ENCODE data around the gene OR6B2. TPM values are rescaled to one million over a fixed set of nuclear protein-coding genes. Genes with fewer than 3 reads are reported as not detected.

OR6B2 gene
- total RNA-seq, 1 donor from 2014 or later = not detected

- Histone ChIP-seq H3K27me3 (ENCODE audit: control insufficient read depth, insufficient read depth, low read length) (no peaks in the 10 kb centered on the region), H3K4me3 (ENCODE audit: low read depth, low read length) (no peak overlapping the region), H3K36me3 (ENCODE audit: control insufficient read depth, insufficient read depth, low read length) (peaks cover 22% of the 10 kb centered on the region)
- FAIRE-seq (peak; percentile 70), DNase-seq (ENCODE audit: low read depth) (no peak)
- no peak for TF ChIP-seq CTCF (IDR thresholded peaks at IDR 0.05; ENCODE audit: insufficient read depth, low read length, severe bottlenecking)
Measured at GRCh38 chr2:239990966-239991365, 39.3 kb downstream of the OR6B2 start.

DNA sequence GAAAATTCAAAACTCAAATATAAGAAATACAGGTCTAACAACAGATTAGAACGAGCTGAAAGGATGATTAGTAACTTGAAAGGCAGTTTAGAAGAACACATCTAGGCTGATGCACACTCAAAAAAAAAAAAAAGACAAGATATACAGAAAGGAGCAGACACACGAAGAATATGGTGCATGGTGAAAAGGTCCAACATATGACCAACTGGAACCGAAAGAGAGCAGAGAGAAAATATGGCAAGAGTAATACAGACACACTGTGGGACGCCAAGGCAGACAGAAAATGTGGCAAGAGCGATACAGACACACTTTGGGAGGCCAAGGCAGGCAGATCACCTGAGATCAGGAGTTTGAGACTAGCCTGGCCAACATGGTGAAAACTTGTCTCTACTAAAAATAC, 44.9 kb downstream of the OR6B2 start:
- H3K4me3 ChIP-seq (ENCODE audit: low read depth, low read length) = no peak overlapping the region
- H3K27me3 ChIP-seq (ENCODE audit: control insufficient read depth, insufficient read depth, low read length) = no peaks in the 10 kb centered on the region
- peaks cover 17% of the 10 kb centered on the region for H3K36me3 ChIP-seq (ENCODE audit: control insufficient read depth, insufficient read depth, low read length)
- no peak for FAIRE-seq
- TF ChIP-seq CTCF (IDR thresholded peaks at IDR 0.05; ENCODE audit: insufficient read depth, low read length, severe bottlenecking) = no peak
- no peak for DNase-seq (ENCODE audit: low read depth)

- H3K4me3 ChIP-seq (ENCODE audit: low read depth, low read length) = no peak overlapping the region
- no peak for TF ChIP-seq CTCF (IDR thresholded peaks at IDR 0.05; ENCODE audit: insufficient read depth, low read length, severe bottlenecking)
- no peak for FAIRE-seq
- no peak for DNase-seq (ENCODE audit: low read depth)
- no peaks in the 10 kb centered on the region for H3K27me3 ChIP-seq (ENCODE audit: control insufficient read depth, insufficient read depth, low read length)
- H3K36me3 ChIP-seq (ENCODE audit: control insufficient read depth, insufficient read depth, low read length) = peaks cover 16% of the 10 kb centered on the region
Measured at GRCh38 chr2:239984421-239985194, 45.6 kb downstream of the OR6B2 start.

GRCh38 chr2:239983004-239983778, 47.0 kb downstream of the OR6B2 start:
- H3K36me3 ChIP-seq (ENCODE audit: control insufficient read depth, insufficient read depth, low read length) = peaks cover 10% of the 10 kb centered on the region
- FAIRE-seq = no peak
- DNase-seq (ENCODE audit: low read depth) = no peak

More at GRCh38 chr2:239983004-239983778, 47.0 kb downstream of the OR6B2 start:
- TF ChIP-seq CTCF (IDR thresholded peaks at IDR 0.05; ENCODE audit: insufficient read depth, low read length, severe bottlenecking) = no peak
- Histone ChIP-seq H3K4me3 (ENCODE audit: low read depth, low read length) (no peak overlapping the region), H3K27me3 (ENCODE audit: control insufficient read depth, insufficient read depth, low read length) (no peaks in the 10 kb centered on the region)

Other genes starting within 250 kb of the OR6B2 start
- 162 and 166 TPM in 2 replicates for gene NDUFA10, start 5.1 kb downstream of the OR6B2 start, total RNA-seq
- gene OR6B3, start 23.1 kb upstream of the OR6B2 start, total RNA-seq = not detected in 2 replicates
- gene COPS9, start 105.9 kb upstream of the OR6B2 start, total RNA-seq = 35.0 and 79.2 TPM in 2 replicates
- not detected in 2 replicates for gene OTOS, start 110.2 kb upstream of the OR6B2 start, total RNA-seq

Measured in bronchial epithelial cell (primary cell).